Stimulated activated CD8-positive, alpha-beta memory T cell treated with anti-CD3 and anti-CD28 coated beads, Interleukin-12 subunit alpha, Interleukin-12 subunit beta, amount 100 ng/mL, for 1 hour (primary cell): ENCODE measurements around the gene SLC18B1.
"Not testable (repeated sequence)": the region's sequence is repeated elsewhere in the genome, so short reads cannot be mapped to it uniquely, and the experiment has no call there.

Experiments used
- DNase-seq: peaks from one replicate; pipeline ENCODE4 v3.0.0-alpha.2; 2020; ENCODE audit warnings: low read depth

The SLC18B1 gene

GRCh38 chr6:132798869-132799538 is 567 bp upstream of the SLC18B1 start:
- peak; percentile 47 for DNase-seq

- DNase-seq = no peak
These were observed 3.0 kb downstream of the SLC18B1 start for GRCh38 chr6:132795461-132795860.

- DNase-seq = no peak
These were observed 5.9 kb downstream of the SLC18B1 start for GRCh38 chr6:132792510-132792909.

- DNase-seq = no peak
These were observed 8.0 kb downstream of the SLC18B1 start for GRCh38 chr6:132790450-132790849.

GRCh38 chr6:132789396-132789776 is 9.1 kb downstream of the SLC18B1 start:
- no peak for DNase-seq

- DNase-seq = no peak
These were observed 9.6 kb downstream of the SLC18B1 start for GRCh38 chr6:132788658-132789395.

GRCh38 chr6:132785936-132786335 is 12.5 kb downstream of the SLC18B1 start:
- DNase-seq = no peak

- DNase-seq = no peak
These were observed 17.6 kb downstream of the SLC18B1 start for GRCh38 chr6:132780770-132781371.

- DNase-seq = not testable (repeated sequence)
These were observed 20.6 kb downstream of the SLC18B1 start for GRCh38 chr6:132777881-132778280.

- DNase-seq = no peak
These were observed 30.4 kb downstream of the SLC18B1 start for GRCh38 chr6:132768051-132768517.

- no peak for DNase-seq
These were observed 32.9 kb downstream of the SLC18B1 start for GRCh38 chr6:132765560-132765959.

GRCh38 chr6:132764370-132764769 is 34.1 kb downstream of the SLC18B1 start:
- no peak for DNase-seq

GRCh38 chr6:132763269-132763668 is 35.2 kb downstream of the SLC18B1 start:
- peak; percentile 20 for DNase-seq

GRCh38 chr6:132760256-132760655 is 38.2 kb downstream of the SLC18B1 start:
- DNase-seq = no peak

GRCh38 chr6:132758689-132759088 is 39.7 kb downstream of the SLC18B1 start:
- DNase-seq = no peak

GRCh38 chr6:132752255-132752654 is 46.2 kb downstream of the SLC18B1 start:
- DNase-seq = no peak

GRCh38 chr6:132751828-132752227 is 46.6 kb downstream of the SLC18B1 start:
- DNase-seq = no peak

GRCh38 chr6:132751306-132751705 is 47.1 kb downstream of the SLC18B1 start:
- DNase-seq = no peak

GRCh38 chr6:132750455-132751248 is 47.8 kb downstream of the SLC18B1 start:
- DNase-seq = no peak

- no peak for DNase-seq
These were observed 49.3 kb downstream of the SLC18B1 start for GRCh38 chr6:132749111-132749510.

GRCh38 chr6:132748446-132748845 is 50.0 kb downstream of the SLC18B1 start:
- no peak for DNase-seq

- DNase-seq = no peak
These were observed 52.4 kb downstream of the SLC18B1 start for GRCh38 chr6:132746048-132746447.
